GM06990 (cell line): ENCODE results near the gene ANTXR2.

Experiments
- DNase-seq: peaks from one replicate; pipeline ENCODE4 v3.0.0-alpha.2; 2011; ENCODE audit not compliant: insufficient read length; ENCODE audit errors: extremely low read depth
- H3K27me3 ChIP-seq: replicated peaks from 2 replicates; pipeline ENCODE4 v1.6.0; 2011; ENCODE audit warnings: low read length; ENCODE audit not compliant: control insufficient read depth, insufficient read depth
- H3K36me3 ChIP-seq: 2 replicates; pipeline ENCODE4 v1.5.1; 2011; ENCODE audit warnings: low read length; ENCODE audit not compliant: control insufficient read depth, insufficient read depth
- H3K4me3 ChIP-seq: replicated peaks from 2 replicates; pipeline ENCODE4 v1.5.1; 2011; ENCODE audit warnings: low read depth, mild to moderate bottlenecking, control low read depth, low read length
- CTCF ChIP-seq: IDR thresholded peaks from 2 replicates; pipeline ENCODE4 v1.5.1; 2011; ENCODE audit warnings: low read length, control low read depth, mild to moderate bottlenecking, inconsistent platforms; ENCODE audit not compliant: insufficient read depth, poor library complexity, severe bottlenecking

The ANTXR2 gene

GRCh38 chr4:80037864-80038263, 35.2 kb downstream of the ANTXR2 start:
- TF ChIP-seq CTCF = no peak

GRCh38 chr4:80036949-80037685, 35.9 kb downstream of the ANTXR2 start:
- no peak for TF ChIP-seq CTCF
- Histone ChIP-seq H3K4me3 (no peak overlapping the region; the same call in 1 of the 2 replicates), H3K36me3 (no peaks in the 10 kb centered on the region), H3K27me3 (no peaks in the 10 kb centered on the region)
- DNase-seq = no peak

More at GRCh38 chr4:80037864-80038263, 35.2 kb downstream of the ANTXR2 start:
- DNase-seq = no peak
- no peaks in the 10 kb centered on the region for H3K36me3 ChIP-seq
- no peak overlapping the region for H3K4me3 ChIP-seq
- H3K27me3 ChIP-seq = no peaks in the 10 kb centered on the region

GRCh38 chr4:80036306-80036705, 36.7 kb downstream of the ANTXR2 start:
- TF ChIP-seq CTCF = no peak
- Histone ChIP-seq H3K27me3 (no peaks in the 10 kb centered on the region), H3K36me3 (no peaks in the 10 kb centered on the region), H3K4me3 (no peak overlapping the region)
- DNase-seq = no peak

- DNase-seq = no peak
- H3K36me3 ChIP-seq = no peaks in the 10 kb centered on the region
- no peak for TF ChIP-seq CTCF
- no peak overlapping the region for H3K4me3 ChIP-seq
- H3K27me3 ChIP-seq = no peaks in the 10 kb centered on the region
These were observed 37.7 kb downstream of the ANTXR2 start for GRCh38 chr4:80035336-80035735.

- no peaks in the 10 kb centered on the region for H3K27me3 ChIP-seq
- H3K4me3 ChIP-seq = no peak overlapping the region
- DNase-seq = no peak
- TF ChIP-seq CTCF = no peak
- H3K36me3 ChIP-seq = no peaks in the 10 kb centered on the region
These were observed 39.4 kb downstream of the ANTXR2 start for GRCh38 chr4:80033581-80033980.
